Measurements from ENCODE around the gene NUP62.

The NUP62 gene

DNA sequence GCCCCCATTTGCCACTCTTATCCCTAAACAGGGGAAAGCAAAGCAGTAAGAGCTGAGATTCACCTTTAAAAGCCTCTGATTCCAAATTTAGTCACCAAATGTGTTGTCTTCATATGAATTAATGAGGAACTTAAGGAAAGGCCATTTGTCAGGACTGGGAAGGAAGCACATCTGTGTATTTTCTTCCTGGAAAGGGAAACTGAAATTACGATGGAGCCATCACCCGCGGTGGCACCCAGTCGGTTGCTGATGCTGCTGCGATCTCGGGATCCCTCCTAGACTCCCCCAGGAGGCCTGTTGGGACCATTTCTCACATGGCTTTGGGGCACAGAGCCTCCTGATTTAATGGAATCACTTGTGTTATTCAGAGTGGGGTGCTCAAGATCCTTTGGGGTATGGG, 25.2 kb downstream of the NUP62 start:
- DNase-seq (ENCODE audit: low read depth): no peak

DNA sequence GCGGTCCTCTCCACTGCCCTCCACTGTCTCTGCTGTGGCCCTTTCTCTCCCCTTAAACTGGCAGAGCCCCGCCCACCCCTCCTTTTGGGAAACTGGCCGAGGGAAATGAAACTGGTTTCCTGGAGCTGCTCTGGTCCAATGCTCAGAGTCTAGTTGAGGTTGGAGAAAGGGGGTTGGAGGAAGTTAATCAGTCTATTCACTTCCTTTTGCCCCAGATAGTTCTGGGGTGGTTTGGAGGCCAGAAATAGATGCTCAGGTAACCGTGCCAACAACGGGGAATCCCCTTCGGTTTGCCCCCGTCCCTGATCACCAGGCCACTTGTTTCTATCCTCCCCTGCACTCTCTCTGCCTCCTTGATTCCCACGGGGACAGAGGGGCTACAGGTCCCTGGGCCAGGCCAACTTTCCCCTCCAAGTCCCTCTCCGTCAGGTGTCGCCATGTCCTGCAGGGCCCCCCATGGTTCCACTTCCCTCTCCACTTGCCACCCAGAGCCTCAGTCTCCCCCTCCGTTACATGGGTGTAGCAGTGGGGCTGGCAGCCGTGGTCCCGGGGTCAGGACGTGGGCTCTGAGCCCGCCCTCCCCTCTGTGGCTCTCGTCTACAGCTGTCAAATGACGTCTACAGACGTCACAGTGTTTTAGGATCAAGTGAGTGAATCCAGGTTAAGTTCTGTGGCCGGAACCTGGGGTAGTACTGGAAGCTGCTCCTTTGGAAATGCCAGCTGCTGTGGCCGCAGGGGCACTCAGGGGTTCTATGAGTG, 32.3 kb downstream of the NUP62 start, which contains the start of gene IL4I1:
Gene IL4I1, minus strand, starts transcription at position 25 of the 759 bp plus-strand sequence. CDS start 727 bp downstream, outside the sequence.
- no peak for DNase-seq (ENCODE audit: low read depth)

DNA sequence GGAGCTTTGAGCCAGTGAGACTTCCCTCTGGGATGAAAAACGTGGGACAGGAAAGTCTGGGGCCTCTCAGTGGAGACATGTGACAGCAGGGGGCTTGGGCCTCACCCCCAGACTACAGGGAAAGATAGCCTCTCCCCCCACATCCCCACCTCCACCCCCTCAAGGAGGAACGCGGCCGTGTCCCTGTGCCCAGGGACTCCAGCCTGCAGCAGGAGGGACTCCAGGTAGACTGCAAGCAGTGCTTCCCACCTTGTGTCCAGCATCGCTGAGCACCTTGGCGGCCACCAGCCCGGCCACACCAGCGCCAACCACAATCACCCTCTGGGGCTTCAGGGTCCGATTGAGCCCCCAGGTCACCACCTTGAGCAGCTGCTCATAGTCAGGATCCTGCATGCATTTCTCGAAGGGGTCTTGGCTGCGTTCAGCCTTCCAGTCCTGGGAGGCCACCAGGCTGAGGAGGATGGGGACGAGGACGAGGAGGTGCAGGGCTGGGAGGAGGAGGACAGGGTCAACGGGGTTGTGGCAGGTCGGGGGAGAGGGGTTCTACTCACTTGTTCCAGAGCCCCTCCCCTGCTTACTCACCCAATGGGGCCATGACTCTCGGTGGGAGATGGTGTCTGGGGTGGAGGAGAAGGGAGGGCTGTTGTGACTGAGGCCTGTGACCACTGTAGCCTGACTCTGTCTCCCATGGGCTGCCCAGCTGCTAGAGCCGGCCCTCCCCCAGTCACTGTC, 33.6 kb downstream of the NUP62 start:
- DNase-seq (ENCODE audit: low read depth): no peak

DNA sequence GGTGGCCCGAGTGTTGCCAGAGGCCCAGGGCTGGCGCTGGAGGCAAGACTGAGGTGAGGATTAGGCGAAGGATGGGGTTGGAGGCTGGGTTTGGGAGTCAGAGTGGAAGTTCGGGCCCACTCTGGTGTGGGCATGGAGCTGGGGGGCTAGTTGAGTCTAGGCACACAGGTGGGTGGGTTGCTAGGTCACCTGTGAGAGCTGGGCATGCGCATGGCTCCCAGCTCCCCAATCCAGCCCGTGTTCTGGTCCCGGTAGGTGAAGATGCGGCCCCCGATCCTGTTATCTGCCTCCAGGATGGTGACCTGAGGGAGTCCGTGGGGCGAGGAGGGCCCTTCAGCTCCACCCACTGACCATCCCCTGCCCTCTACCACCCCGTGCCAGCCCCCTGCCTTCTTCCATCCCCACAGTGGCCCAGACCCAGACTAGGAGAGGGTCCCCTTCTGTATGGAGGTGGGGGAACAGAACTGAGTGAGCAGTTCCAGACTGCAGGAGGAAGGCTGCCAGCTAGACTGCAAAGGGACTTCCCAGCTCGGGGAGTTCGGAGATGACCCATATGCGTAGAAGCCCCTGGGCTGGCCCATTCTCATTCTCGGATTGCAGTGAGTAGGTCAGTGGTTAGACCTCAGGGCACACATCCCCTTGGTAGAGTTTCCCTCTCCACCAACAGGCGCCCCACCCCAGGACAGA, 34.3 kb downstream of the NUP62 start:
- no peak for DNase-seq (ENCODE audit: low read depth)

DNA sequence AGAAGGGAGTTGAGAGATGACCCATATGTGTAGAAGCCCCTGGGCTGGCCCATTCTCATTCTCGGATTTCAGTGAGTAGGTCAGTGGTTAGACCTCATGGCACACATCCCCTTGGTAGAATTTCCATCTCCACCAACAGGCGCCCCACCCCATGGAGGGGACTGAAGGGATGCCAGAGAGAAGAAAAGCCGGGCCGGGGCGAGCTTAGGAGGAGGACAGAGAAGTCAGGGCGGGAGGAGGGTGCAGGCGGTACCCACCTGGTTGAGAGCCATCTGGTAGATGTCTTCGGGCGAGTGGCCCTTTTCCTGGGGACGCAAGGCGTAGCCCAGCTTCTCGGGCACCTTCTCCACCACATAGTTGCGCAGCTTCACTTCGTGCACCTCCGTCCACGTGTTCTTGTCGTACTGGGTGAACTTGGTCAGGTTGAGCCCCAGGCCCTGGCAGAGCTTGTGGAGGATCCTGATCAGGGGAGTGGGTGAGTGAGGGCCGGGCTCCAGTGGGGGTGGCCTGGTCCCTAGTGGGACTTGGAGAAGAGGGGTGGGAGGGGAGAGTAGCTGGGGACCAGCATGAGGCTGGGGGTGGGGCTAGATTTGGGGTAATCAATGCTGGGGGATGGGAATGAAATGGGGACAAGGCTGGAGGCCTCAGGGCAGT, 35.2 kb downstream of the NUP62 start:
- no peak for DNase-seq (ENCODE audit: low read depth)

DNA sequence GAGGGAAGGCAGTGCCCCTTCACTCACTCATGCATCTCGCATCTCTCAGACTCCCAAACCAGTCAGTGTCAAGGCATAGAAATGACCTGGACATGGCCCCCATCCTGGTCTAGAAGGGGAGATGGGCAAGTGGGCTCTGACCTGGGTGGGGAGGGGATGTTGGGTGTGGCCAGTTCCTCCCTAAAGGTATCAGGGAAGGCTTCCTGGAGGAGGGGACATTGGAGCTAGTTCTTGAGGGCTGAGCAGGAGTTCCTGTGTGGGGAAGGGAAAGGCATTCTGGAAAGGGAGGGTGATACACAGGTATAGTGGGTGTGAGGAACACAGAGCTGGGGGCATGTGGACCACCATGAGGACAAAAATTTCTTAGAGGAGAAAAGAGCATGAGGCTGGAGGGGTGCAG, 36.6 kb downstream of the NUP62 start:
- no peak for DNase-seq (ENCODE audit: low read depth)

DNA sequence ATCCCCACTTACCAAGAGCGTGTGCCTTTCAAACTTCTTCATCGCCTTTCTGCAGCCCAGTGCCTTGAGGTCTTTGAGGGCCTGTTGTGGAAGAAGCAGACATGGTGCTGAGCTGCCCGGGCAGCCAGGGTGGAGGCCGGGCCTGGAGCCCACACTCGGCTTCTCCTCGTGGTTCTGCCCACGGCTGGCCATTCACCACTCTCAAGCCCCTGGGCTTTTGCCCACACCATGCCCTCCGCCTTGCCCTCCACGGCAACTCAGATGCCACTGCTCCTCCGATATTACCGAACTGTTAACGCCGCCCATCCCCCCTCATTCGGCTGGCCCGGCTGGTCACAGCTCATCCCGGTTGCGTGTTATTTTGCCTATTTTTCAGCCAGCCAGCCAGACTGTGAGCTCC, 37.9 kb downstream of the NUP62 start:
- DNase-seq (ENCODE audit: low read depth): no peak

DNA sequence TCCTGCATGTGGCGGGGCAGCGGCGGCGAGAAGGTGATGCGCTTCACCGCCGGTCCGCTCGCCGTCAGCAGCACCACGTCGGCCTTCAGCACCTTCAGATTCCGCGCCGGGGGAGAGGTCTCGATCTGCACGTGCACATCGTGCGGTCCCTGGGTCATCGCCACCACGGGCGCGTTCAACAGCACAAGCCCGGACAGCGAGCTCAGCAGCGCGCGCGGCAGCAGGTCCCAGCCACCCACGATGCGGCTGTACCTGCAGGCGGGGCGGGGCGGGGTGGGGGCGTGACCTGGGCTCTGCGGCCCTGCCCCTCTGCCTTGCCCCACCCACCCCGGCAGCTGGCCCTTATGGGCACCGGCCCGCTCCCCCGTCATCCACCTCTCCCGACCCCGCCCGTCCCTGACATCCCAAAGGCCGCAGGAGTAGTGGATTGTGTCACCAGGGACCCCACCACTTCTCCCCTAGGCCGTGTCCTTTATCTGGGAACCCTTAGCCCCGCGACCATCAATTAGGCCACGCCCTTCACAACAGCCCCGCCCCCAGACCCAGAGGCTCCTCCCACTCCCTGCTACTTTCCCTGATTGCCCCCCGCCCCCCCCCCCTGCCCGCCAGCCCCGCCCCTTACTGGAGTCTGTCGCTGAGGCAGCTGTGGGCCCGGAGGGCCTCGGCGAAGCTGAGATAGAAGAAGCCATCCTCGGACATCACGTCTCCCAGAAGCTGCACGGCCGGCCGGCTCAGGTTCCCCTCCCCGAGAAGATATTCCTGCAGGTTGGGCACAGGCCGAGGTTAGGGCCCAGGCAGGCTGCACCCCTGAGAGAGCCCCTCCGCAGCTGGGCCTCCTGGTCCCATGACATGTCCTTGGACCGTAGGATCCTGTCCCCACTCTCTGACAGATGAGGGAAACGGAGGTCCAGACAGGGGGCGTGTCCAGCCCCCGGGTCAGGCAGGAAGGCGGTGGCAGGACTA, 38.7 kb downstream of the NUP62 start:
- DNase-seq (ENCODE audit: low read depth): no peak

DNA sequence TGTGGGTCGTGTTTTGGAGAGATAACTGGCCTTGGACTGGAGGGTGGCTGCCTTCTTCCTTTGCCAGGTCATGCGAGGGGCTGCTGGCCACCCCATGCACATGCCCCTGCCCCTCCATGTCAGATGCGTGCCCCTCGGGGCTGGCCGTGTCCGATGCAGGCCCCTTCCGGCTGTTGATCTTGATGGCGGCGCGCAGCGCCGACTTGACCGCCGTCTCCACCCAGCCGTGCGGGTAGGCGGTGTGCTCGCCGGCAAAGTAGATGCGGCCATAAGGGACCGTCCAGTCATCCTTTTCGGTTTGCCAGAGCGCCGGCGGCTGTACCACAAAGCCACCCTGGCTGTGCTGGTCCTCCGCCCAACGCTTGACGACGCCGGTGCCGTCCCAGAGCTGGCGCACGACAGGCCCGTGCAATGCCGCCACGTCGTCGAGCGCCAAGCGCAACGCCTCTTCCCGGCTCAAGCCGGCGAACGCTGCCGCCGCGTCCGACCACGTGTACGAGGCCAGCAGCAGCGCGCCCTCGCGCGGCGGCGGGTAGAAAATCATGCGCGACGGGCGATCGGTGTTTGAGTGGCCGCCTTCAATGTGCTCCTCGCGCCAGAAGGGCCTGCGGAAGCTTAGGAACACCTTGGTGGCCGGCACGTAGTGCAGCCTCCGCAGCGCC, 39.5 kb downstream of the NUP62 start:
- no peak for DNase-seq (ENCODE audit: low read depth)

DNA sequence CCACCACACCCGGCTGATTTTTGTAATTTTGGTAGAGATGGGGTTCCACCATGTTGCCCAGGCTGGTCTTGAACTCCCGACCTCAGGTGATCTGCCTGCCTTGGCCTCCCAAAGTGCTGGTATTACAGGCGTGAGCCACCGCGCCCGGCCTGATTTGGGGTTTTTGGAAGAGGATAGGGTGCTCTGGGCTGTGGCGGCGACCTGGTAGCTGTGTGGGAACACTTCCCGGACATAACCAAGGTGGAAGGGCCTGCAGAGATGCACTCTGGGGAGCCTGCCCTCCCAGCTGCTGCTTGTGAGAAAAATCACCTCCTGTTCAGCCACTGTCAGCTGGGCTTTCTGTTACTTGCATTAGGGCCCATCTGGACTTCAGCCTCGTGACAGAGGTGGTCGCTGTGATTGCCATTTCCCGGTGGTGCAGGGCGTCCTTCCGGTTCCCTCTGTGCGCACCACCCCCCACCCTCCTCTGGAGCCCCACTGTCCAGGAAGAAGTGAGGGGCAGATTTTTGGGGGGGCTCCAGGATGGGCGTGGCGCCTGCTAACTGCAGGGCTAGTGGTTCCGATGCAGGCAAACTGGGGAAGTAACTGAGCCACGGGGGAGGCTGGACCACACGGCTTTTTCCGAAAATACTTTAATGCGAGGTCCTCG, 40.1 kb downstream of the NUP62 start:
- DNase-seq (ENCODE audit: low read depth): no peak

DNA sequence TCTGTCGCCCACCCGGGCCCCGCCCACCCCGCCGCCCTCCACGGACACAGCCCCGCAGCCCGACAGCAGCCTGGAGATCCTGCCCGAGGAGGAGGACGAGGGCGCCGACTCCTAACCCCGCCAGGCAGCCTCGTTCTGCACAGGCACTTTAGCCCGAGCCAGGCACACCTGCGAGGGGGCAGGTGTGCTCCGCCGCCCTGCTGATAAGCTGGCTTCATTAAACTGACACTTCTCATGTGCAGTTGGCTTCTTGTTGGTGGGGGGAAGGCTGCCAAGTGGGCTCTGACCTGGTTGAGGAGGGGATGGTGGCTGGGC, 40.8 kb downstream of the NUP62 start:
- no peak for DNase-seq (ENCODE audit: low read depth)

DNA sequence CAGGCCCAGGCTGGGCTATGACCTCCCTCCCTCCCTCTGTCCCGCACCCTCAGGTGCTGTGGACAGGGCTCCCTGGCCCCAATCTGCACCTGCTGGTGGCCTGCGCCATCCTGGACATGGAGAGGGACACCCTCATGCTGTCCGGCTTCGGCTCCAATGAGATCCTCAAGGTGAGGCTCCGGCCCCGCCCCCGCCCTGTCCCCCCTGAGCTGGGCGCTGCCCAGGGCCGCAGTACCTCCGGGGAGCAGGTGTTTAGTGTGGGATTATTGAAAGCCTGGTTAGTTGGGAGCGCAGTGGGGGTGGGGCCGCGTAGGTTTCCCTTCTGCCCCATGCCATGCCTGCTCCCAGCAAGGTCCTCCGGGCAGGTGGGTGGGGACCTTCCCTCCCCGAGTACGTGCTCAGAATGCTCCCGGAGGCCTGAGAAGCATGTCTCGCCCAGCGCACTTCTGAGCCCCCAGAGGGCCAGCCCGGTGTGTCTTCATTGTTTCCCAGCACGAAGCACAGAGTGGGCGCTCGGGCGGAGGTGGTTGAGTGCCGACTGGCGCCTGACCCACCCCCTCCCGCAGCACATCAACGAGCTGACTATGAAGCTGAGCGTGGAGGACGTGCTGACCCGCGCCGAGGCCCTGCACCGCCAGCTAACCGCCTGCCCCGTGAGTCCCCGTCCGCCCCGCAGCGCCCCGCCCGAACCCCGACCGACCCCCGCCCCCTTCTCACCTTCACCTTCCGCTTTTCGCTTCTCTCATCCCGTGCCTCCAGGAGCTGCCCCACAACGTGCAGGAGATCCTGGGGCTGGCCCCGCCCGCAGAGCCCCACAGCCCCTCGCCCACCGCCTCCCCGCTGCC, 41.4 kb downstream of the NUP62 start:
- no peak for DNase-seq (ENCODE audit: low read depth)

DNA sequence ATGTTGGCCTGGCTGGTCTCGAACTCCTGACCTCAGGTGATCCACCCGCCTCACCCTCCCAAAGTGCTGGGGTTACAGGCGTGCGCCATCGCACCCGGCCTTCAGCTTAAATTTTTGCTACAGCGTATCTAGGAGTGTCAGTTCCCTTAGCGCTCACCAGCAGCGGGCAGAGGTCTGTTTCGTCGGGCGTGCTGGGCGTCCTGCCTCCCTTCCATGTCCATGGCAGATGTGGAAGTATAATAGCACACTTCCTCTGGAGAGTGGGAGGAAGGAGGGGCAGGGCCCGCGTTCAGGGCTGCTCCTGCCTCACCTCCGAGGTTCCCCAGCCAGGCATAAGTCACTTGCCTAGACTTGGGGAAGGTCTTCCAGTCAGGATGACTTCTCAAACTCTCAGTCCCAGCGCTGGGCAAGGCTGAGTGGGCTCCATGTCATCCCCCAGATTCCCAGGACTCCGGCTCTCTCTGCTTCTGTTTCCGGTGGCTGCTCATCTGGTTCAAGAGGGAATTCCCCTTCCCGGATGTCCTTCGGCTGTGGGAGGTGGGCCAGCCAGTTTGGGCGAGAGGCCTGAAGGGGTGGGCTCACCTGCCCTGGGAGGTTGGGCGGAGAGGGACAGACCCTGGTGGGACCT, 42.2 kb downstream of the NUP62 start:
- no peak for DNase-seq (ENCODE audit: low read depth)

DNA sequence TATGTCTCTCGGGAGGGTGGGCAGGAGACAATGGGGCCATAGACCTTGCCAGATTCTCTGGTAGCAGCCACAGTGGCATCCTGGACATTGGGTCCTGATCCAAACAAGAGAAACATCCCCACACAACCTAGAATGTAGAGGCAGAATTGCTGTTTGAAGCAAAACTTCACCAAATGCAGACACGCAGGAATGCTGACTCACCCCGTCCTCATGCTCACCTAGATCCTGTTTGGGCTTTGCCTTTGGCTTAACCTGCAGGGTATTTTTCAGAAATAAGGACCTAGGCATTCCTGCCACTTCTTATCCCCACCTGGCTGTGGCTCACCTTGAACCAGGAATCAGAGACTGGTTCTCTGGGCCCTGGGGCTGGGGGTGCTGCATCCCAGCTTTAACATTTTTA, 44.5 kb downstream of the NUP62 start:
- DNase-seq (ENCODE audit: low read depth): no peak

DNA sequence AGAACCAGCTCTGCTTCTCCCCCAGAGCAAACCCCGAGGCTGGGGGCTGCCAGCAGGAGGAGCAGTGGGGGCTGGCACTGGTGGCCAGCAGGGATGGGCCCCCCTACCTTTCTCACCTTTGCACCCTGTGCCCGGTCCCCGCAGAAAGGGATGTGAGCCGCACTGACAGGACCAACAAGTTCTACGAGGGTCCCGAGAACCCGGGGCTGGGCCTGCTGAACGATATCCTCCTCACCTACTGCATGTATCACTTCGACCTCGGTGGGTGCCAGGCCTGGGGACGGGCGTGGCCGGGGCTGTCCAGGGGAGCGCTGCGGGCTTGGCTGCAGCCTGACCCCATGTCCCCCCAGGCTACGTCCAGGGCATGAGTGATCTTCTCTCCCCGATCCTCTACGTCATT, 45.2 kb downstream of the NUP62 start:
- DNase-seq (ENCODE audit: low read depth): no peak

DNA sequence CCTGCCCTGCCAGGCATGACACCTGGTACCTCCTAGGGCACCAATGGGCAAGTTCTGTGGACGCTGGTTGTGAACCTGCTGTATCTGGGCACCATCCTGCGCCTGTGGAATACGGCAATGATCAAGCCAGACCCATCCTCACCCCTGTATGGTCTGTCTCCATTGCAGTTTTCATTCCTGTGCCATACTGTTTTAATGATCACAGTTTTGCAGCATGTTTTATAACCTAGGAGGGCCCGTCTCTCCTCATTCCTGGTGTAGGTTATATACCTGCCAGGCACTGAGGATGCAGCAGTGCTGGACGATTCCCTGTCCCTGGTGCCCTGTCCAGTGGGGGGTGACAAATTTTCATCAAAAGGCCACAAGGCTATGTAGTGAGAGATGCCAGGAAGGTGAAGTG, 46.2 kb downstream of the NUP62 start:
- no peak for DNase-seq (ENCODE audit: low read depth)

DNA sequence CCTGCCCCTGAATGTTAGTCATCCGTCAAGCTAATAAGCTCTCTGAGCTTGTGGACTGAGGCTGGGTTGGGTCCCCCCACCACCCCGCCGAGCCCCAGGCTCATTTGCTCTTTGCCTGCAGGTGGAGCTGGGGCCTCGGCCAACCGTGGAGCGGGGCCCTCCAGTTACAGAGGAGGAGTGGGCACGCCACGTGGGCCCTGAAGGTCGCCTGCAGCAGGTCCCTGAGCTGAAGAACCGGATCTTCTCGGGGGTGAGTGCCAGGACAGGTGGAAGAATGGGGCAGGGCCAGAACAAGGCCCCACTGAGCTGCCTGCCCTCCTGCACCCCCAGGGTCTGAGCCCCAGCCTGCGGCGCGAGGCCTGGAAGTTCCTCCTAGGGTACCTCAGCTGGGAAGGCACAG, 46.7 kb downstream of the NUP62 start:
- no peak for DNase-seq (ENCODE audit: low read depth)

DNA sequence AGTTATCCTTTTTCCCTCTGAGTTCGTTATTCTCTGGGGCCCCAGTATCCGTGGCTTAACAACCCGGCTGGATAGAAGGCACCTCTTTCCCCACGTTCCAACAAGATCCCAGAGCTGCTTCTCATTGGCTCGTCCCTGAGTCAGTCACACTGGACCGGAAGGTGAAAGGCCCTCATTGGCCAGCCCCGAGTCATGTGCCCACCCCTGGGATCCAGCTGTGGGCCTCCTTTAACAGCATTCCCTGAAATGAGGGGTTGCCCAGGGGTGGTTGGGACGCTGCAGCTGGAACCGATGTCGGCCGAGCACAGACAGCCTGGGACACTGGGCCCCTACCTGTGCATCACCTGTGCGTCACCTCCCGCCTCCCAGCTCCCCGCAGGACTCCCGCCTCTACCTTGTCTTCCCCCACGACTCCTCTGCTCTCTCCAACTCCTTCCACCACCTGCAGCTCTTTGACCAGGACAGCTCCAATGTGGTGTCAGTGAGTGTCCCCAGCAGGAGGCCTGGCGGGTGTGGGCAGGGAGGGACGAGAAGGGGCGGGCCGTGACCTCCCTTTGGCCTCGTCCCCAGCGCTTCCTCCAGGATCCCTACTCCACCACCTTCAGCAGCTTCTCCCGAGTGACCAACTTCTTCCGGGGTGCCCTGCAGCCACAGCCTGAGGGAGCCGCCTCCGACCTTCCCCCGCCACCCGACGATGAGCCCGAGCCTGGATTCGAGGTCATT, 47.5 kb downstream of the NUP62 start:
- DNase-seq (ENCODE audit: low read depth): no peak

Measured in GM04503 (cell line).